Keratinocyte (primary cell): ENCODE measurements around the gene TMPRSS4. TPM values are rescaled to one million over a fixed set of nuclear protein-coding genes. Genes with fewer than 3 reads are reported as not detected.

ENCODE experiments used
- DNase-seq: peaks from one replicate; pipeline ENCODE4 v3.0.0-alpha.2; 2011; ENCODE audit warnings: low read depth, missing footprints, low spot score
- FAIRE-seq: peaks from 2 replicates; lab custom pipeline; 2011; peaks lifted over from hg19 to GRCh38; lab: Jason Lieb, UNC
- H2AFZ ChIP-seq: 2 replicates; pipeline ENCODE4 v1.6.0; 2012; ENCODE audit warnings: low read length, control low read depth, inconsistent platforms; ENCODE audit not compliant: control insufficient read depth
- H3K27ac ChIP-seq: 2 replicates; pipeline ENCODE4 v1.5.1; 2011; ENCODE audit warnings: low read length; ENCODE audit not compliant: control insufficient read depth, insufficient read depth
- H3K27me3 ChIP-seq: 3 replicates; pipeline ENCODE4 v1.6.0; 2011; ENCODE audit warnings: low read length; ENCODE audit not compliant: control insufficient read depth, insufficient read depth; ENCODE audit errors: extremely low read depth
- H3K36me3 ChIP-seq, 2 experiments: 2 replicates in 1 of 2; 3 replicates in 1 of 2; pipeline ENCODE4 v1.5.1; 2011; ENCODE audit warnings: low read length in 2 of 2, mild to moderate bottlenecking in 1 of 2; ENCODE audit not compliant: control insufficient read depth in 2 of 2, insufficient read depth in 2 of 2; ENCODE audit errors: extremely low read depth in 1 of 2
- H3K4me1 ChIP-seq: 3 replicates; pipeline ENCODE4 v1.5.1; 2011; ENCODE audit warnings: low read length; ENCODE audit not compliant: control insufficient read depth, insufficient read depth; ENCODE audit errors: extremely low read depth
- H3K4me2 ChIP-seq: 3 replicates; pipeline ENCODE4 v1.6.0; 2011; ENCODE audit warnings: low read depth, low read length; ENCODE audit not compliant: control insufficient read depth, insufficient read depth; ENCODE audit errors: extremely low read depth
- H3K4me3 ChIP-seq, 3 experiments: fragments of 200-600 bp in 1 of 3; sonication (generic) in 1 of 3; 2 replicates in 2 of 3; 3 replicates in 1 of 3; pipeline ENCODE4 v1.5.1; 2011 to 2016; ENCODE audit warnings: low read length in 3 of 3, mild to moderate bottlenecking in 3 of 3, control low read depth in 2 of 3, inconsistent platforms in 1 of 3, low read depth in 1 of 3, mixed read lengths in 1 of 3, mixed run types in 1 of 3, moderate library complexity in 1 of 3; ENCODE audit not compliant: control insufficient read depth in 2 of 3, insufficient read depth in 2 of 3; ENCODE audit errors: extremely low read depth in 1 of 3
- H3K79me2 ChIP-seq: 2 replicates; pipeline ENCODE4 v1.6.0; 2012; ENCODE audit warnings: low read length; ENCODE audit not compliant: control insufficient read depth, insufficient read depth
- H3K9ac ChIP-seq: 3 replicates; pipeline ENCODE4 v1.6.0; 2011; ENCODE audit warnings: low read length; ENCODE audit not compliant: control insufficient read depth, insufficient read depth; ENCODE audit errors: extremely low read depth
- H3K9me1 ChIP-seq: 3 replicates; pipeline ENCODE4 v1.6.0; 2011; ENCODE audit warnings: low read length; ENCODE audit not compliant: control insufficient read depth, insufficient read depth; ENCODE audit errors: extremely low read depth
- H3K9me3 ChIP-seq: 2 replicates; pipeline ENCODE4 v1.5.1; 2012; ENCODE audit warnings: low read depth, low read length; ENCODE audit not compliant: control insufficient read depth
- H4K20me1 ChIP-seq: 3 replicates; pipeline ENCODE4 v1.6.0; 2011; ENCODE audit warnings: low read length; ENCODE audit not compliant: control insufficient read depth, insufficient read depth; ENCODE audit errors: extremely low read depth
- CTCF ChIP-seq, 3 experiments: IDR thresholded peaks in 1 of 3; conservative IDR thresholded peaks in 1 of 3; optimal IDR thresholded peaks in 1 of 3; 2 replicates in 2 of 3; 3 replicates in 1 of 3; pipeline versions ENCODE3 to v1.5.1; 2011; ENCODE audit warnings: low read length in 3 of 3, mild to moderate bottlenecking in 3 of 3, moderate library complexity in 2 of 3, control low read depth in 1 of 3, inconsistent platforms in 1 of 3; ENCODE audit not compliant: insufficient read depth in 2 of 3; ENCODE audit errors: extremely low read depth in 1 of 3
- EZH2 ChIP-seq: IDR thresholded peaks from one replicate; pipeline ENCODE4 v1.6.1; 2012; ENCODE audit warnings: inconsistent platforms, mild to moderate bottlenecking, low read length, moderate library complexity
- dilution Hi-C: fragments of 300-500 bp; cut with MboI; formaldehyde crosslinking; loops from one replicate; pipeline ENCODE4 v1.7.0; 2020; ENCODE audit warnings: low sequenced_read_pairs; ENCODE audit not compliant: extremely low pct_ligation_motif_present
- polyA plus RNA-seq, 5 experiments: library from polyadenylated mRNA; depleted of rRNA in 3 of 5; stranded (reverse) in 3 of 5; stranded (forward) in 1 of 5; unstranded in 1 of 5; fragments of >200 nt; gene quantifications; 1 replicate in 1 of 5; 2 replicates in 3 of 5; 3 replicates in 1 of 5; pipeline versions ENCODE4 v1.2.1 to v1.2.3, GENCODE V29; 2011 to 2012; ENCODE audit warnings: missing spikeins in 2 of 5, low read depth in 1 of 5, low replicate concordance in 1 of 5

Gene TMPRSS4
- polyA plus RNA-seq, 1 donor (not counting 4 experiments of a cell fraction or from before 2014, with no cell fraction given) = 1.2 TPM

GRCh38 chr11:118114266-118114665 is 37.4 kb downstream of the TMPRSS4 start:
- H3K27me3 ChIP-seq = no peaks in the 10 kb centered on the region
- H3K9me1 ChIP-seq = no peaks in the 10 kb centered on the region
- H3K4me2 ChIP-seq = no peak overlapping the region
- no peak for FAIRE-seq
- TF ChIP-seq CTCF (optimal IDR thresholded peaks at IDR 0.05 in 1 of 3, IDR thresholded peaks at IDR 0.05 in 1 of 3, conservative IDR thresholded peaks at IDR 0.05 in 1 of 3; ENCODE audit: extremely low read depth in 1 of 3, insufficient read depth in 2 of 3, low read length in 3 of 3) (peak in 2 of 3 experiments; percentile 44 to 48), EZH2 (no peak)
- peaks cover 4% of the 10 kb centered on the region for H3K4me1 ChIP-seq
- no peak overlapping the region for H3K27ac ChIP-seq
- no peaks in the 10 kb centered on the region for H3K9me3 ChIP-seq
- no peaks in the 10 kb centered on the region for H3K36me3 ChIP-seq
- no peak overlapping the region for H2AFZ ChIP-seq
- DNase-seq = no peak
- no peak overlapping the region for H3K9ac ChIP-seq
- no peaks in the 10 kb centered on the region for H3K79me2 ChIP-seq
- H3K4me3 ChIP-seq = no peak overlapping the region
- dilution Hi-C loops = no loop called here
- H4K20me1 ChIP-seq = no peaks in the 10 kb centered on the region

GRCh38 chr11:118115048-118115447 is 38.2 kb downstream of the TMPRSS4 start:
- H3K27me3 ChIP-seq = no peaks in the 10 kb centered on the region
- FAIRE-seq = no peak
- H3K9me1 ChIP-seq = no peaks in the 10 kb centered on the region
- no peak overlapping the region for H3K9ac ChIP-seq
- no peaks in the 10 kb centered on the region for H3K9me3 ChIP-seq
- no peak overlapping the region for H3K4me3 ChIP-seq
- no peaks in the 10 kb centered on the region for H3K79me2 ChIP-seq
- H2AFZ ChIP-seq = no peak overlapping the region
- H3K4me1 ChIP-seq = peaks cover 4% of the 10 kb centered on the region
- TF ChIP-seq EZH2 (no peak), CTCF (optimal IDR thresholded peaks at IDR 0.05 in 1 of 3, IDR thresholded peaks at IDR 0.05 in 1 of 3, conservative IDR thresholded peaks at IDR 0.05 in 1 of 3; ENCODE audit: extremely low read depth in 1 of 3, insufficient read depth in 2 of 3, low read length in 3 of 3) (no peak)
- no peaks in the 10 kb centered on the region for H3K36me3 ChIP-seq
- no peak overlapping the region for H3K4me2 ChIP-seq
- no peak overlapping the region for H3K27ac ChIP-seq
- no peak for DNase-seq
- dilution Hi-C loops = no loop called here
- no peaks in the 10 kb centered on the region for H4K20me1 ChIP-seq
